NB4 (cell line): ENCODE data around the gene SMYD3.
"Not testable (repeated sequence)": the region's sequence is repeated elsewhere in the genome, so short reads cannot be mapped to it uniquely, and the experiment has no call there.

Experiments
- CTCF ChIP-seq: IDR thresholded peaks from one replicate; pipeline ENCODE4 v1.5.1; 2012; ENCODE audit warnings: low read depth, low read length
- MAX ChIP-seq: IDR thresholded peaks from 2 replicates; pipeline ENCODE4 v1.6.1; 2011; ENCODE audit warnings: low read depth, low read length
- MYC ChIP-seq: IDR thresholded peaks from 2 replicates; pipeline ENCODE4 v1.6.1; 2011; ENCODE audit warnings: low read depth, low read length
- POLR2A ChIP-seq: IDR thresholded peaks from 2 replicates; pipeline ENCODE4 v1.6.1; 2011; ENCODE audit warnings: mild to moderate bottlenecking; ENCODE audit not compliant: insufficient read length; ENCODE audit errors: extremely low read depth

DNA sequence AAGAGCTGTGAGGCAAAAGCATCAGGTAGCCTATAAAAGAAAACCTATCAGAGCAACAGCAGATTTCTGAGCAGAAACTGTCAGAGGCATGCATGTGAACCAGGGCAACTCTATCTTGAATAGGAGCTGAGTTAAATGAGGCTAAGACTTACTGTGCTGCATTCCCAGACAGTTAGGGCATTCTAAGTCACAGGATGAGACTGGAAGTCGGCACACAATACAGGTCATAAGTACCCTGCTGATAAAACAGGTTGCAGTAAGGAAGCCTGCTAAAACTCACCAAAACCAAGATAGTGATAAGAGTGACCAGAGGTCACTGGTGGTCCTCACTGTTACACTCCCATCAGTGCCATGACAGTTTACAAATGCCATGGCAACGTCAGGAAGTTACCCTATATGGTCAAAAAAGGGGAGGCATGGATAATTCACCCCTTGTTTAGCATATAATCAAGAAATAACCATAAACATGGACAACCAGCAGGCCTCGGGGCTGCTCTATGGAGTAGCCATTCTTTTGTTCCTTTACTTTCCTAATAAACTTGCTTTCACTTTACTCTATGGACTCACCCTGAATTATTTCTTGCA lies 150.0 kb downstream of the SMYD3 start:
- not testable (repeated sequence) for TF ChIP-seq MAX, CTCF, POLR2A, MYC
